ENCODE results near the gene LOXHD1.
A peak's percentile ranks its signal among the peaks of the same experiment; 100 is the strongest.

Gene LOXHD1

GRCh38 chr18:46474487-46475389, 182.3 kb downstream of the LOXHD1 start:
- no peaks in the 10 kb centered on the region for H3K79me2 ChIP-seq (ENCODE audit: insufficient read depth, low read length)
- H3K27me3 ChIP-seq (ENCODE audit: insufficient read depth, low read length, poor library complexity): no peaks in the 10 kb centered on the region
- TF ChIP-seq CTCF (IDR thresholded peaks at IDR 0.05; ENCODE audit: borderline replicate concordance, extremely low read depth, low read length, poor library complexity, severe bottlenecking): no peak
- TF ChIP-seq EZH2 (IDR thresholded peaks at IDR 0.05; ENCODE audit: borderline replicate concordance, low read depth, low read length, severe bottlenecking): no peak
- no peak overlapping the region for H3K4me3 ChIP-seq (ENCODE audit: low read depth in 1 of 2, low read length in 2 of 2)
- H3K27ac ChIP-seq (ENCODE audit: low read length): no peak overlapping the region
- no peak overlapping the region for H3K4me2 ChIP-seq (ENCODE audit: insufficient read depth, low read length)
- H3K4me1 ChIP-seq (ENCODE audit: insufficient read depth, low read length): peaks cover 8% of the 10 kb centered on the region
- no peaks in the 10 kb centered on the region for H3K36me3 ChIP-seq (ENCODE audit: insufficient read depth, low read length)
- H3K9me3 ChIP-seq (ENCODE audit: insufficient read depth, low read length, severe bottlenecking): no peaks in the 10 kb centered on the region
- ATAC-seq (ENCODE audit: insufficient read depth, low read depth) (peak; percentile 84), DNase-seq (peak; percentile 38)
- no peak overlapping the region for H2AFZ ChIP-seq (ENCODE audit: low read depth, low read length)
- no peak overlapping the region for H3K9ac ChIP-seq (ENCODE audit: low read depth, low read length)
- no peaks in the 10 kb centered on the region for H4K20me1 ChIP-seq (ENCODE audit: insufficient read depth, low read length)

- DNase-seq (no peak), ATAC-seq (ENCODE audit: insufficient read depth, low read depth) (no peak)
- no peak for TF ChIP-seq CTCF (IDR thresholded peaks at IDR 0.05; ENCODE audit: borderline replicate concordance, extremely low read depth, low read length, poor library complexity, severe bottlenecking)
- TF ChIP-seq EZH2 (IDR thresholded peaks at IDR 0.05; ENCODE audit: borderline replicate concordance, low read depth, low read length, severe bottlenecking): no peak
- no peak overlapping the region for H3K27ac ChIP-seq (ENCODE audit: low read length)
- no peaks in the 10 kb centered on the region for H4K20me1 ChIP-seq (ENCODE audit: insufficient read depth, low read length)
- no peaks in the 10 kb centered on the region for H3K9me3 ChIP-seq (ENCODE audit: insufficient read depth, low read length, severe bottlenecking)
- no peaks in the 10 kb centered on the region for H3K27me3 ChIP-seq (ENCODE audit: insufficient read depth, low read length, poor library complexity)
- no peaks in the 10 kb centered on the region for H3K79me2 ChIP-seq (ENCODE audit: insufficient read depth, low read length)
- H2AFZ ChIP-seq (ENCODE audit: low read depth, low read length): no peak overlapping the region
- H3K4me2 ChIP-seq (ENCODE audit: insufficient read depth, low read length): no peak overlapping the region
- H3K36me3 ChIP-seq (ENCODE audit: insufficient read depth, low read length): no peaks in the 10 kb centered on the region
- H3K9ac ChIP-seq (ENCODE audit: low read depth, low read length): no peak overlapping the region
- peaks cover 8% of the 10 kb centered on the region for H3K4me1 ChIP-seq (ENCODE audit: insufficient read depth, low read length)
- H3K4me3 ChIP-seq (ENCODE audit: low read depth in 1 of 2, low read length in 2 of 2): no peak overlapping the region
These were observed 185.1 kb downstream of the LOXHD1 start for GRCh38 chr18:46471809-46472498.

GRCh38 chr18:46470714-46471113, 186.3 kb downstream of the LOXHD1 start:
- no peak overlapping the region for H3K9ac ChIP-seq (ENCODE audit: low read depth, low read length)
- ATAC-seq (ENCODE audit: insufficient read depth, low read depth): no peak
- H3K27me3 ChIP-seq (ENCODE audit: insufficient read depth, low read length, poor library complexity): no peaks in the 10 kb centered on the region
- no peak for TF ChIP-seq EZH2 (IDR thresholded peaks at IDR 0.05; ENCODE audit: borderline replicate concordance, low read depth, low read length, severe bottlenecking)
- TF ChIP-seq CTCF (IDR thresholded peaks at IDR 0.05; ENCODE audit: borderline replicate concordance, extremely low read depth, low read length, poor library complexity, severe bottlenecking): no peak
- no peak for DNase-seq
- H2AFZ ChIP-seq (ENCODE audit: low read depth, low read length): no peak overlapping the region
- no peaks in the 10 kb centered on the region for H4K20me1 ChIP-seq (ENCODE audit: insufficient read depth, low read length)
- H3K4me1 ChIP-seq (ENCODE audit: insufficient read depth, low read length): peaks cover 8% of the 10 kb centered on the region
- H3K9me3 ChIP-seq (ENCODE audit: insufficient read depth, low read length, severe bottlenecking): no peaks in the 10 kb centered on the region
- no peak overlapping the region for H3K27ac ChIP-seq (ENCODE audit: low read length)
- H3K4me2 ChIP-seq (ENCODE audit: insufficient read depth, low read length): no peak overlapping the region
- H3K36me3 ChIP-seq (ENCODE audit: insufficient read depth, low read length): no peaks in the 10 kb centered on the region
- H3K79me2 ChIP-seq (ENCODE audit: insufficient read depth, low read length): no peaks in the 10 kb centered on the region
- no peak overlapping the region for H3K4me3 ChIP-seq (ENCODE audit: low read depth in 1 of 2, low read length in 2 of 2)
